ENCODE results near the gene KCNQ4.

KCNQ4 gene

DNA sequence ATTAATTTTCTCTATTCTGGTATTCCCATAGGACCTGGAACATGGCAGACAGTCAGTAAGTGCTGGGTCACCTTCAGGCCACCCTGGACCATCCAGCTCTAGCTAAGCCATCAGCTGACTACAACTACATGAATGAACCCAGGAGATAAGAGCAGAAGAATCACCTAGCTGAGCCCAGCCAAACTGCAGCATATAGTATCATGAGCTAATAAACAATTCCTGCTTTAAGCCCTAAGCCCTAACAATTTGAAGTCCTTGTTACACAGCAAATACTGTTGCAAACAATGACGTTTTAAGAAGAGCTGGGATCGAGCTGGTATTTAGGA is 92.8 kb downstream of the KCNQ4 start:
- no peak for DNase-seq
- Mint-ChIP-seq H3K27ac (peak overlapping the region; percentile 50), H3K4me1 (peaks cover 36% of the 10 kb centered on the region), H3K9me3 (peaks cover 11% of the 10 kb centered on the region), H3K36me3 (ENCODE audit: low read depth) (peaks cover 9% of the 10 kb centered on the region), H3K27me3 (peaks cover 4% of the 10 kb centered on the region), H3K4me3 (no peak overlapping the region)
- ATAC-seq = no peak

DNA sequence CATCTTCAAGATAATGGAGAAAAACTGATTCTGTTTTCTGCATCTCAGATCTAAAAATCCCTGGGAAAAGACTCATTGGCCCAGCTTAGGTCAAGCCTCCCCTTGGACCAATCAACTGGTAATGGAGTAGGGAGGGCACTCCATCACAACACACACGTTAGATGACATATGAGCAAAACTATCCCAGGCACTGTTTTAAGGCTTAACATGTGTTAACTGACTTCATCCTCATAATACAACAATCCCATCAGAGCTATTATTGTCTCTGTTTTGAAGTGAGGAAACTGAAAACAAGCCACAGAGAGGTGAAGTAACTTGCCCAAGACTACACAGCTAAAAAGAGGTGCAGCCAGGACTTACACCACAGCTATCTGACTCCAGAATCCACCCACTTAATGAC is 93.3 kb downstream of the KCNQ4 start:
- Mint-ChIP-seq H3K4me3 (no peak overlapping the region), H3K27ac (no peak overlapping the region), H3K27me3 (peaks cover 4% of the 10 kb centered on the region), H3K4me1 (peaks cover 36% of the 10 kb centered on the region), H3K36me3 (ENCODE audit: low read depth) (peaks cover 9% of the 10 kb centered on the region), H3K9me3 (peaks cover 11% of the 10 kb centered on the region)
- ATAC-seq = no peak
- DNase-seq = no peak

DNA sequence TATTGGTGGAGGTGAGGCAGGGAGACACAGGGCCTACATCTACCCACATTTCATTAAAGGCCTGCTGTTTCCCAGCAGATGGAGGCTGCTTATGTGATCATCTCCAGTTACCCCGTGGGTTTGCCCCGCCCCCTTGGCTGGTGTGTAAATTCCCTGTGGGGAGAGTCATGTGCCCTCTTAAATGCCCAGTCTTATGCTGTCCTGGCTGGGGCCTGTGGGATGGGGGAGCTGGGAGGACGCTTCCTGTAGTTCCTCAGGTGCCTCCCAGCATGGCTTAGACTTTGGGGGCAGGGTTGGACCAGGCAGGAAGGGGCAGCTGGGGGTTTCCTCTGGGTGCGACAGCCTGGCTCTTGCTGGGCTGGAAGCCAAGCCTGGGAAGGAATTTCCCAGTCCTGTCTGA is 94.1 kb downstream of the KCNQ4 start:
- H3K4me1 Mint-ChIP-seq = peaks cover 36% of the 10 kb centered on the region
- peaks cover 11% of the 10 kb centered on the region for H3K9me3 Mint-ChIP-seq
- peaks cover 8% of the 10 kb centered on the region for H3K27me3 Mint-ChIP-seq
- peak; percentile 30 for DNase-seq
- H3K36me3 Mint-ChIP-seq (ENCODE audit: low read depth) = peaks cover 9% of the 10 kb centered on the region
- ATAC-seq = no peak
- H3K27ac Mint-ChIP-seq = no peak overlapping the region
- no peak overlapping the region for H3K4me3 Mint-ChIP-seq

DNA sequence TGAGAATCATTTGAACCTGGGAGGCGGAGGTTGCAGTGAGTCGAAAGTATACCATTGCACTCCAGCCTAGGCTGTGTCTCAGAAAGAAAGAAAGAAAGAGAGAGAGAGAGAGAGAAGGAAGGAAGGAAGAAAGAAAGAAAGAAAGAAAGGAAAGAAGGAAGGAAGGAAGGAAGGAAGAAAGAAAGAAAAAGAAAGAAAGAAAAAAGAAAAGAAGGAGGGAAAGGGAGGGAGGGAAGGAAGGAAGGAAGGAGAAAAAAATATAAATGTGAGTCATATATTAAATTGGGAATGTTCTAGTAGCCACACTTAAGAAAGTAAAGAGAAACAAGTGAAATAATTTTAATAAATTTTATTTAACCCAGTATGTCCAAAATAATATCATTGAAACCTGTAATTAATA is 95.3 kb downstream of the KCNQ4 start:
- DNase-seq = no peak
- peaks cover 11% of the 10 kb centered on the region for H3K9me3 Mint-ChIP-seq
- ATAC-seq = no peak
- peaks cover 13% of the 10 kb centered on the region for H3K27me3 Mint-ChIP-seq
- no peak overlapping the region for H3K27ac Mint-ChIP-seq
- peaks cover 33% of the 10 kb centered on the region for H3K4me1 Mint-ChIP-seq
- peaks cover 9% of the 10 kb centered on the region for H3K36me3 Mint-ChIP-seq (ENCODE audit: low read depth)
- H3K4me3 Mint-ChIP-seq = no peak overlapping the region

DNA sequence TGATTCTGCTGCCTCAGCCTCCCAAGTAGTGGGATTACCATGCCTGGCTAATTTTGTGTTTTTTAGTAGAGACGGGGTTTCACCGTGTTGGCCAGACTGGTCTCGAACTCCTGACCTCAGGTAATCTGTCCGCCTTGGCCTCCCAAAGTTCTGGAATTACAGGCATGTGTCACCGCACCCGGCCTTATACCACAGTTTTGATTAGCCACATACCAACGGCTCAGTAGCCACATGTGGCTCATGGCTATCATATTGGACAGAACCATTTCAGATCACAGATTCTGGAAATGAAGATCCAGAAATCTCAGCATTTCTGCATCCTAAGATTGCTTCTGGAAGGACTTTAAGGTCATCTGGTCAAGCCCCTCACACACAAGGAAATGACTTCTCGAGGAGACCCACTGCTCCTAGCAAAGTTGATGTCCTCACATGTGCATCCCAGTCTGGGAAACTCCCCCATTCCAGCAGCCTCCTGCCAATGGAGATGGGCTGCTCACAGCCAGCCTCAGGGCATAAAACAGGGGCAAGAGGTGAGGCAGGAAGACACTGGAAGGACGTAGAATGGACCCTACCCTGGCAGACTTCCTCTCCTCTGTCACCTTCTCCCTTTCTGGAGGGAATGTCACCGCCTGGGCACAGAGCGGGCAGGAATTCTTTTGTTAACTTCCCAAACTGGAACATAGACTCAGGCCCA is 96.0 kb downstream of the KCNQ4 start:
- Mint-ChIP-seq H3K36me3 (ENCODE audit: low read depth) (peaks cover 9% of the 10 kb centered on the region), H3K9me3 (peaks cover 11% of the 10 kb centered on the region), H3K4me1 (peaks cover 32% of the 10 kb centered on the region), H3K27me3 (peaks cover 16% of the 10 kb centered on the region), H3K27ac (no peak overlapping the region), H3K4me3 (no peak overlapping the region)
- ATAC-seq (no peak), DNase-seq (no peak)

DNA sequence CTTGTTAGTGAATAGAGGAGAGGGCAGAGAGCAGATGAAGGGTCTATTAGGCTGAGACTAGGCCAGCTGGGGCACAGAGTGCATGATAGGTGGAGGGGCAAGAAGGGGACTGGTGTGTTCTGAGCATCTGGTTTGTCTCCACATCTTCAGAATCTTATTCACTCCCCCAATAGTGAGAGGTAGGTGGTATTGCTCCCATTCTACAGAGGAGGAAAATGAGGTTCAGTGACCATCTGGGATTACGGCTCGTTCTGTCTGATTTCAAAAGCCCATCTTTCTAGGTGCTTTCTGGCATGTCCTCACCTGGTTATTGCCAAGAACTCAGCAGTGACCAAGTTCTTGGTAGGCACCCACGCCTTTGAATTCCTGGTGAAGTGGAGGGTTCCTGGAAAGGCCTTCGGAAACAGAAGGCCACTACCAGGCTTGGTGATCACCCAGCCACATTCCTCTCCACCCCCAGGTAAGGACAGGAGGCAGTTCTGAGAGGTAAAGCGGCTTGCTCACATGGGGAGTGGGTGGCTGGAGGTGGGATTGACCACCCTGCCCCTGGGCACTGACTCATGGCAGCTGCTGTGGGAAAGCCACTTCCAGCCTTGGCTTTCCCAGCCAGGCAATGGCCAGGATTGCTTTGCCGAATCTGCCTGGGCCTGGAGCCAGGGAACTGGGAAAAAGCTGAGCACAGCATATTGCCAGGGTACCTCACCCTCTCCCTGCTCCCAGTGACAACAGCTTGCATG is 97.4 kb downstream of the KCNQ4 start:
- Mint-ChIP-seq H3K27me3 (peaks cover 28% of the 10 kb centered on the region), H3K4me3 (no peak overlapping the region), H3K4me1 (peaks cover 21% of the 10 kb centered on the region), H3K27ac (no peak overlapping the region), H3K36me3 (ENCODE audit: low read depth) (peaks cover 6% of the 10 kb centered on the region), H3K9me3 (peaks cover 8% of the 10 kb centered on the region)
- no peak for DNase-seq
- no peak for ATAC-seq

DNA sequence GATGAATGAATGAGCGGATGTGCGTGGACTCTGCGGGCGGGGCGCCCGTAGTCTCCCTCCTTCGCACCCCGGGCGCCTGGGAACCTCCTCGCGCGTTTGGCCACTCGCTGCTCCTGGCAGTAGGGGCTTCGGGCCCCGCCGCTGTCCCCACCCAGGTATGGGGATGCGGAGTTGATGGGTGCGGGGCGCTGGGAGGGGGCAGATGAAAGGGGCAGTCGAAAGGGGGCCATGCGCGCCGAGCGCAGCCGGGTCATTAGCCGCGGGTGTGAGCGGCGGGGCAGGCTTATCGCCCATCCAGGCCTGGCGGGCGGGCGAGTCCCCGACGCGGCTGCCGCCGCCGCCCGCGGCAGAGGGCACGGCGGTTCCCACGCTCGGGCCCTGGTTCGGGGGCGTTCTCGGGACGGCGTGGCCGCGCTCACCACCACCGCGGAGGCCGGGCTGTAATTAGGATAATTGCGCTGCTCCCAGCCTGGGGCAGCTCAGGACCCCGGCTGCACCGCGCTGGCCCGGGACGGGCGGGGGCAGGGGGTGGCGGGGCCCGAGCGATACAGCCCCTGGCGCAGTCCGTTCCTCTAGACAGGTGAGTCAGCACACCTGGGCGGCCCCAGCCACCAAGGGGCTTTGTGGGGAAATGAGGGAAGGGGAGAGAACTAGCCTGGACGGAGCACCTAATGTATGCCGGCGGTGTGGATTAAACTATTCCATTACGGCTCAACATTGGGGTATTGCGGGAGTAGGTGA is 100.6 kb downstream of the KCNQ4 start:
- no peaks in the 10 kb centered on the region for H3K36me3 Mint-ChIP-seq (ENCODE audit: low read depth)
- H3K4me1 Mint-ChIP-seq = peaks cover 3% of the 10 kb centered on the region
- ATAC-seq (no peak), DNase-seq (no peak)
- H3K27me3 Mint-ChIP-seq = peaks cover 38% of the 10 kb centered on the region
- H3K4me3 Mint-ChIP-seq = peak overlapping the region; percentile 38
- no peaks in the 10 kb centered on the region for H3K9me3 Mint-ChIP-seq
- H3K27ac Mint-ChIP-seq = no peak overlapping the region

DNA sequence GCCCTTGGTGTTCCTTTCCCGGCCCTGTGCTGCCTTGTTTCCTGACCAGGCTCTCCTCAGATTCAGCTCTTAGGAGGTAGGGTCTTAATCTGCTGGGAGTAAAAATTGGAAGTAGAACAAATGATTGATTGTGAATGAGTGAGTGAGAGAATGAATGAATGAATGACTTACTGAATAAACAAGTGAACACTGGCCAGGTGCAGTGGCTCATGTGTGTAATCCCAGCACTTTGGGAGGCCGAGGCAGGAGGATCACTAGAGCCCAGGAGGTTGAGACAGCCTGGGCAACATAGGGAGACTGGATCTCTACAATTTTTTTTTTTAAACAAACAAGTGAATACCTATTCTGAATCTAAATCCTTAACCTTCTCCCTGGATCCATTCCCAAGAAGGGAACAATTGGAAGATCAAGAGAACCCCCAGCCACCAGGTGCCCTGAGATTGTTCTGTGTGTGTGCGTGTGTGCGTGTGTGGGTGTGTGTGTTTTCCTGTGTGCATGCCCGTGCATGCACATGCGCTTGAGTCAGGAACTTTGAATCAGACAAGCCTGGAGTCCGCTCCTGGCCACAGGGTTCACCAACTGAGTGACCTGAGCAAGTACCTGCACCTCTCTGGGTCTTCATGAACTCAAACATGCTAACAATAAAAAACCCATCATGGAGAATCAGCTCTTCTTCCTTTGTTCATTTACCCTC is 102.9 kb downstream of the KCNQ4 start:
- Mint-ChIP-seq H3K27me3 (peaks cover 43% of the 10 kb centered on the region), H3K36me3 (ENCODE audit: low read depth) (no peaks in the 10 kb centered on the region), H3K4me1 (peaks cover 3% of the 10 kb centered on the region), H3K9me3 (no peaks in the 10 kb centered on the region), H3K4me3 (no peak overlapping the region), H3K27ac (no peak overlapping the region)
- ATAC-seq (no peak), DNase-seq (no peak)

DNA sequence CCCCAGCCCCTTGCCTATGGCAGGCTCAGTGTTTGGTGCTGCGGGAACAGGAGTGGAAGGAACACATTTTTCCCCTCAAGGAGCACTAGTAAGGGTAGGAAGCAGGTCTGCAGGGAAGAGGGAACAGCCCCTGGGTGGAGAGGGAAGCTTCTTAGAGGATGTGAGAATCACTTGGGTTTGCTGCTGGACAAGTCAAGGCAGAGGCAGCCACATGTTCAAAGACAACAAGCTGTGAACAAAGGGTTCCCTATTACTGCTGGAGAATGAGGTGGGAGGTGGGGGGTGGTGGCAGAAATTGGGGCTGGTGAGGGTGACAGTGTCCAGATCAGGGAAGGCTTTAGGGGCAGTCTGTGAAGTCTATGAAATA is 103.4 kb downstream of the KCNQ4 start:
- Mint-ChIP-seq H3K36me3 (ENCODE audit: low read depth) (no peaks in the 10 kb centered on the region), H3K4me1 (peaks cover 3% of the 10 kb centered on the region), H3K9me3 (no peaks in the 10 kb centered on the region), H3K27me3 (peaks cover 43% of the 10 kb centered on the region), H3K27ac (no peak overlapping the region), H3K4me3 (no peak overlapping the region)
- DNase-seq = no peak
- ATAC-seq = no peak

DNA sequence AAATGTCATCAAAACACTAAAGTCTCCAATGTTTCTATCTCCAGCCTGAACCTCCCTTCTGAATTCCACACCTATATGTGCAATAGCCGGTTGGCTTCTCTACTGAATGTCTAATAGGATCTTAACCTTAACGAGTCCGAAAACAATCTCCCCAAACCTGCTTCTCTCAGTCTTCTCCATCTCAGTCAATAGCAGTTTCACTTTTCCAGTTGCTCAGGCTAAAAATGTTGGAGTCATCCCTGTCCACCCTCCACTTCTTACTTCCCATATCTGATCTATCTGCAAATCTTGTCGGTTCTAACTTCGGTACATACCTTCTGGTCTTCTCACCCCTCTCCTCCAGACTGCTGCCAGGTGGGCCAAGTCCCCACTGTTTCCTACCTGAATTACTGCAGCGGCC is 104.1 kb downstream of the KCNQ4 start:
- ATAC-seq (no peak), DNase-seq (no peak)
- Mint-ChIP-seq H3K27ac (no peak overlapping the region), H3K4me3 (no peak overlapping the region), H3K9me3 (no peaks in the 10 kb centered on the region), H3K4me1 (peaks cover 3% of the 10 kb centered on the region), H3K27me3 (peaks cover 39% of the 10 kb centered on the region), H3K36me3 (ENCODE audit: low read depth) (no peaks in the 10 kb centered on the region)
